ENCODE results near the gene MAPK14. TPM values are rescaled to one million over a fixed set of nuclear protein-coding genes. Genes with fewer than 3 reads are reported as not detected.

Gene MAPK14
- total RNA-seq, 4 donors from 2014 or later, result 62.0 to 117 (median 86.2) TPM

DNA sequence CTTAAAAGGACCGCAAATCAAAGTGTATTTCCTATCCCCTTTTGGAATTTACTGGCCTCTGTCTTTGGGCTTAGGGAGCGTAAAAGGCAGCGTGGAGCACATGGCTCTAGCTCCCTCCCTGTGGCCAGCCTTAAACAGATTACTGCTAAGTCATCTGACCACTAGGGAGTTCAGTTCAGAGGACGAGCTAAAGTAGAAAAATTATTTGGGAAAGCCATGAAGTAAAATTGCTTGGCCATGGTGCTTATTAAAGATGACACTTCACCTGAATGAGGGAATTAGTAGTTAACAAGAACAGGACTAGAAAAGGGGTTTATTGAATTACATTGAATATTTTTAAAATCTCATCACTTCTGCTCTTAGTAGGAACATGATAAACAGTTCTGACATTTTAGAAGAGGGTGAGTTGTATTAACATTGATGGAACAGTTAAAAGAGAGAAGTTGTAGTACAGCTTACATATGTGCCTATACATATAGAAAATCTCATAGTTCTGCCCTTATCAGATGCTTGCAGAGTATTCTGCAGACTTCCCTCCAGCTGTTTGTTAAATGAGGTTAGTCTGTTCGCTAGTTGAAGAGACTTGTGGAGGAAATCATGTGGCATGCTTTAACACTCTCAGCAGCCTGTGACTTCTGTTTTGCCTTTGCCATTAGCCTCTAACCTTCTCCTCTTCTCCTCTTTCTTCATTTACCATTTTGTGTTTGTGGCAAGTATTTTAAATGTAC lies 71.5 kb downstream of the MAPK14 start:
- intact Hi-C loops (cut with DNase I; ENCODE audit: low total_unique reads), result loop anchor here (5.0 kb wide), 1 partner anchor 72 kb away; the partner anchor contains the start of gene MAPK14

DNA sequence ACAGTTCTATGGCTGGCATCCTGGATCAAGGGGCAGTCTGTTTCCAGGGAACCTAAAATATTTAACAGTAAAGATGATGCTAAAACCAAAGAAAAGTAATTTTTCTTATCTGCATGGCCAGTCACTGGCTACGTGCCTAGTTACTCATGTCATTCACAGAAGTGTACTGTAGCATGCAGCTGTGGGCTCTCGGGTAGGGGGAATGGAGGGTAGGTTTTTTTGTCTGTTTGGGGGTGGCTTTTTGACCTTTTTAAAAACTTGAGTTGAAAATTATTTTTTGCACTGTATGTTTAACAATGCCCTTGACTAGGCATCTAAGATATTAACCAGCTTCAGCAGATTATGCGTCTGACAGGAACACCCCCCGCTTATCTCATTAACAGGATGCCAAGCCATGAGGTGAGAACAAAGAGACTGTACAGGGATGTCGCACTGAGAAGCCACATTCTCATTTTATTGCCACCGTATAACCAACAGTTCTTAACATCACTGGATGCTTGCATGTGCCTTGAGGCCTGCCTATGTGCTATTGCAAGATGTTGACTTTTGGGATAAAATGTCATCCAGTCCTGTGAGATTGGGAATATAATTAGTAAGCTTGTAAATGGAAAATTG lies 72.4 kb downstream of the MAPK14 start:
- H3K9me3 ChIP-seq, result no peaks in the 10 kb centered on the region
- no peak for DNase-seq
- H3K36me3 ChIP-seq, result no peaks in the 10 kb centered on the region
- no peaks in the 10 kb centered on the region for H3K27me3 ChIP-seq
- intact Hi-C loops (cut with DNase I; ENCODE audit: low total_unique reads), result loop anchor here (5.0 kb wide), 1 partner anchor 73 kb away; the partner anchor contains the start of gene MAPK14
- no peak for TF ChIP-seq POLR2A (IDR thresholded peaks at IDR 0.05)
- TF ChIP-seq, protein P1, sequence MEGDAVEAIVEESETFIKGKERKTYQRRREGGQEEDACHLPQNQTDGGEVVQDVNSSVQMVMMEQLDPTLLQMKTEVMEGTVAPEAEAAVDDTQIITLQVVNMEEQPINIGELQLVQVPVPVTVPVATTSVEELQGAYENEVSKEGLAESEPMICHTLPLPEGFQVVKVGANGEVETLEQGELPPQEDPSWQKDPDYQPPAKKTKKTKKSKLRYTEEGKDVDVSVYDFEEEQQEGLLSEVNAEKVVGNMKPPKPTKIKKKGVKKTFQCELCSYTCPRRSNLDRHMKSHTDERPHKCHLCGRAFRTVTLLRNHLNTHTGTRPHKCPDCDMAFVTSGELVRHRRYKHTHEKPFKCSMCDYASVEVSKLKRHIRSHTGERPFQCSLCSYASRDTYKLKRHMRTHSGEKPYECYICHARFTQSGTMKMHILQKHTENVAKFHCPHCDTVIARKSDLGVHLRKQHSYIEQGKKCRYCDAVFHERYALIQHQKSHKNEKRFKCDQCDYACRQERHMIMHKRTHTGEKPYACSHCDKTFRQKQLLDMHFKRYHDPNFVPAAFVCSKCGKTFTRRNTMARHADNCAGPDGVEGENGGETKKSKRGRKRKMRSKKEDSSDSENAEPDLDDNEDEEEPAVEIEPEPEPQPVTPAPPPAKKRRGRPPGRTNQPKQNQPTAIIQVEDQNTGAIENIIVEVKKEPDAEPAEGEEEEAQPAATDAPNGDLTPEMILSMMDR (IDR thresholded peaks at IDR 0.05), result no peak
- no peak overlapping the region for H3K27ac ChIP-seq
- no peak overlapping the region for H3K4me3 ChIP-seq
- peaks cover 0 to 5% of the 10 kb centered on the region in 2 donors for H3K4me1 ChIP-seq

More for the DNA sequence above, 71.5 kb downstream of the MAPK14 start:
- peak overlapping the region in 1 of 2 donors; percentile 30 for H3K27ac ChIP-seq
- no peaks in the 10 kb centered on the region for H3K9me3 ChIP-seq
- no peaks in the 10 kb centered on the region for H3K36me3 ChIP-seq
- H3K4me1 ChIP-seq, result peaks cover 0 to 5% of the 10 kb centered on the region in 2 donors
- TF ChIP-seq POLR2A (IDR thresholded peaks at IDR 0.05), result no peak
- TF ChIP-seq, protein P1 (IDR thresholded peaks at IDR 0.05), result no peak
- H3K4me3 ChIP-seq, result no peak overlapping the region
- DNase-seq, result no peak
- H3K27me3 ChIP-seq, result no peaks in the 10 kb centered on the region

DNA sequence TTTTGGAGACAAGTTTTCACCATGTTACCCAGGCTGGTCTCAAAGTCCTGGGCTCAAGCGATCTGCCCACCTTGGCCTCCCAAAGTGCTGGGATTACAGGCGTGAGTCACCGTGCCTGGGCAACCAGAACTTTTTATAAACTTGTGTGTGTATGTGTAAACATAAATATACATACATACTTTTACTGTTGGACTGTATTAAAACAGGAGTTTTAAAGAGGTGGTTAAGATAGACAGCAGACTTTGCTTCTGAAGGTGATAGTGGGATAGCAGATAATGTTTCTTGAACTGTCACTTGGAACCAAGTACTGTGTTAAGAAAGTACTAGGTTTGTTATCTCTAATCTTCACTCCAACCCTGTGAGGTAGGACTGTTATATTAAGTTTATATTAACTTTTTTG lies 74.1 kb downstream of the MAPK14 start:
- H3K4me1 ChIP-seq, result no peaks in the 10 kb centered on the region
- no peak overlapping the region for H3K4me3 ChIP-seq
- no peak overlapping the region for H3K27ac ChIP-seq
- intact Hi-C loops (cut with DNase I; ENCODE audit: low total_unique reads), result no loop called here
- no peaks in the 10 kb centered on the region for H3K27me3 ChIP-seq
- H3K9me3 ChIP-seq, result no peaks in the 10 kb centered on the region
- no peak for TF ChIP-seq POLR2A (IDR thresholded peaks at IDR 0.05)
- TF ChIP-seq, protein P1 (IDR thresholded peaks at IDR 0.05), result no peak
- no peak for DNase-seq
- no peaks in the 10 kb centered on the region for H3K36me3 ChIP-seq

DNA sequence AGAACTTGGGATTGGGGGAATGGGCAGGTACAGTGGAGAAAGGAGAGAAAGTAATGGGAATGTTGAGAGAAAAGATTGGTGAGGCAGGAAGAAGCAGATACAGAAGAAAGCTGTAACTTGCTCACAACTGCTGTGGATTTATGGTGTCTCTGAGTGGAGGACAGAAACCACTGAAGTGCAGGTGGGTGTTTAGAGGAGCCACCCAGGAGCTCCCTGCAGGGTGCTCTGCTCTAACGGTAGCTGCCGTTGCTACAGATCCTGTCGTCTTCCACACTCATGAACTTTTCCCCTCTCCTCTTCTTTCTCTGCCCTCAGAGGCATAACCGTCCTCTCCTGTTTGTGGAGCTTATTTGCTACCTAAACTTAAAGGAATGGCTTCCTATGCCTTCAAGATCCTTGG lies 75.2 kb downstream of the MAPK14 start:
- Histone ChIP-seq H3K4me1 (no peaks in the 10 kb centered on the region), H3K27ac (no peak overlapping the region), H3K4me3 (no peak overlapping the region), H3K36me3 (no peaks in the 10 kb centered on the region), H3K27me3 (no peaks in the 10 kb centered on the region), H3K9me3 (no peaks in the 10 kb centered on the region)
- intact Hi-C loops (cut with DNase I; ENCODE audit: low total_unique reads), result no loop called here
- TF ChIP-seq POLR2A (IDR thresholded peaks at IDR 0.05), result no peak
- TF ChIP-seq, protein P1 (IDR thresholded peaks at IDR 0.05), result no peak
- no peak for DNase-seq

DNA sequence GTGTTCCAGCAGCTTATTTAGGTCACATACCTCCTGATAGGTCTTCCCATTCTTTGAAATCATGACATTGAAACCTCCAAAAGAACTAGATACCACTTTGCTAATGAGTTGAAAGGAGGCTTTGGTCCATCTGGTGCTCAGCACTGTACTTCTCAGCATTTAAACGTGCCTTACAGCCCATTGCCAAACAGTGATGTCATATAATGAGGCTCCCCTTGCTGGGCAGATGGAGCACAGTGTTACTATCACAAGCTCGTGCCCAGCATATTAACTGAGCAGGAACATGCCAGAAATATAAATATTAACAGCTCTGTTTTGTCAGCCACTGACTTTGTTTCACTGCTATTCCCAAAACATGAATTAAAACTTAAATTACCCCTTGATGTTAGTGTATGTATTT lies 77.2 kb downstream of the MAPK14 start:
- no peaks in the 10 kb centered on the region for H3K36me3 ChIP-seq
- intact Hi-C loops (cut with DNase I; ENCODE audit: low total_unique reads), result no loop called here
- H3K4me1 ChIP-seq, result no peaks in the 10 kb centered on the region
- DNase-seq, result no peak
- no peaks in the 10 kb centered on the region for H3K9me3 ChIP-seq
- H3K27ac ChIP-seq, result no peak overlapping the region
- no peak overlapping the region for H3K4me3 ChIP-seq
- no peaks in the 10 kb centered on the region for H3K27me3 ChIP-seq
- no peak for TF ChIP-seq POLR2A (IDR thresholded peaks at IDR 0.05)
- TF ChIP-seq, protein P1 (IDR thresholded peaks at IDR 0.05), result no peak
